Skeletal muscle tissue (tissue), 4 donors: ENCODE measurements around the gene CDKAL1. TPM values are rescaled to one million over a fixed set of nuclear protein-coding genes. Genes with fewer than 3 reads are reported as not detected.
"Not testable (repeated sequence)": the region's sequence is repeated elsewhere in the genome, so short reads cannot be mapped to it uniquely, and the experiment has no call there.

Experiments used
- H3K27ac ChIP-seq: one replicate; pipeline ENCODE4 v1.7.0; 2013; ENCODE audit warnings: mild to moderate bottlenecking, low read depth, low read length, inconsistent platforms
- H3K27me3 ChIP-seq, 3 donors: one replicate each; pipeline ENCODE4 v1.7.0; 2013; ENCODE audit warnings: low read length in 3 of 3; ENCODE audit not compliant: control insufficient read depth in 3 of 3, insufficient read depth in 3 of 3
- H3K36me3 ChIP-seq, 3 donors: one replicate each; pipeline ENCODE4 v1.7.0; 2013; ENCODE audit warnings: low read length in 3 of 3; ENCODE audit not compliant: control insufficient read depth in 3 of 3, insufficient read depth in 3 of 3
- H3K4me1 ChIP-seq, 3 donors: one replicate each; pipeline ENCODE4 v1.7.0; 2013; ENCODE audit warnings: low read length in 3 of 3, mild to moderate bottlenecking in 3 of 3; ENCODE audit not compliant: control insufficient read depth in 3 of 3, insufficient read depth in 3 of 3
- H3K4me3 ChIP-seq, 3 donors: one replicate each; pipeline ENCODE4 v1.7.0; 2013; ENCODE audit warnings: low read length in 3 of 3
- H3K9ac ChIP-seq, 3 donors: one replicate each; pipeline ENCODE4 v1.7.0; 2013; ENCODE audit warnings: low read length in 3 of 3, mild to moderate bottlenecking in 3 of 3, moderate library complexity in 2 of 3, low read depth in 1 of 3
- H3K9me3 ChIP-seq, 3 donors: one replicate each; pipeline ENCODE4 v1.7.0; 2013; ENCODE audit warnings: low read length in 3 of 3; ENCODE audit not compliant: control insufficient read depth in 3 of 3
- total RNA-seq: library from RNA; depleted of rRNA; stranded (reverse); fragments of >200 nt; gene quantifications from one replicate; pipeline ENCODE4 v1.2.3, GENCODE V29; 2014
- donor health status: Osteomylitis.

CDKAL1 gene
- total RNA-seq, 1 donor from 2014 or later = 42.8 TPM

- Histone ChIP-seq H3K9me3 (no peaks in the 10 kb centered on the region), H3K9ac (no peak overlapping the region), H3K36me3 (no peaks in the 10 kb centered on the region), H3K27me3 (no peaks in the 10 kb centered on the region), H3K27ac (no peak overlapping the region), H3K4me3 (no peak overlapping the region), H3K4me1 (no peaks in the 10 kb centered on the region)
These were observed 384.6 kb downstream of the CDKAL1 start for GRCh38 chr6:20918868-20919267.

DNA sequence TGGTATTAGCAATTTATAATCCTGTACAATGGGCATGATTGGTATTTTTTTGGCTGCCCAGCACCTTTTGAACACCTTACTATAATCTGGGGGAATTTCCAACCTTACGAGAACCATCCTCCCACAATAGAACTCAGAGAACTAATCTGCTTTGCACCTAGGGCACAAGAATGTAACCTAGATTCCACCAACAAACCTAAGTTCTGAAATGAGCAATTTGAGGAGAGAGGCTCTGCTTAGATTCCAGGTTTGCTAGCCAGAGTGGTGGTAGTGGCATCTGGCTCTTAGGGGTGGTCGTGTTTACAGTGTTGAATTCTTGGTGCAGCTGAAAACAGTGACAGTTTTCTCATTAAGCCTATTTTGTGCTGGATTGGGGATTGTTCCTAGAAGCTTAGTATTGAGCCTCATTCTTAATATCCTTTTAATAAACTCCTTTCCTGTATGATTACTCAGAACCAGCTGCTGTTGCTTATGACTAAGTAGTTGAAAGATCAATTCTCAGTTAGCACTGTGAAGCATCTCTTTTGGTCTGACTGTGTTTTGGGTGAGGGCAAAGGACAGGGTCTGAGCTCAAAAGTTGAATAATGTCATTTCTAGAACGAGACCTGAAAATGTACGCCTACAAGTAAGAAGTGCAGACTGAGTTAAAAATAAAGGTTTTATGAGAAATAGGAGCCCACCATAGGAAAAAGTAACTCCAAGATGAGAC is 385.6 kb downstream of the CDKAL1 start:
- no peak overlapping the region for H3K27ac ChIP-seq
- H3K27me3 ChIP-seq = no peaks in the 10 kb centered on the region
- no peaks in the 10 kb centered on the region for H3K9me3 ChIP-seq
- H3K4me1 ChIP-seq = no peaks in the 10 kb centered on the region
- no peaks in the 10 kb centered on the region for H3K36me3 ChIP-seq
- no peak overlapping the region for H3K4me3 ChIP-seq
- no peak overlapping the region for H3K9ac ChIP-seq

GRCh38 chr6:20921578-20921977 is 387.3 kb downstream of the CDKAL1 start:
- Histone ChIP-seq H3K27ac (no peak overlapping the region), H3K27me3 (no peaks in the 10 kb centered on the region), H3K4me1 (no peaks in the 10 kb centered on the region), H3K9ac (no peak overlapping the region), H3K9me3 (no peaks in the 10 kb centered on the region), H3K4me3 (no peak overlapping the region), H3K36me3 (no peaks in the 10 kb centered on the region)

GRCh38 chr6:20922743-20923142 is 388.5 kb downstream of the CDKAL1 start:
- no peaks in the 10 kb centered on the region for H3K27me3 ChIP-seq
- no peak overlapping the region for H3K27ac ChIP-seq

GRCh38 chr6:20924094-20924493 is 389.8 kb downstream of the CDKAL1 start:
- H3K4me3 ChIP-seq, H3K9ac ChIP-seq, H3K9me3 ChIP-seq, H3K27ac ChIP-seq, H3K27me3 ChIP-seq, H3K4me1 ChIP-seq, H3K36me3 ChIP-seq: not testable (repeated sequence)

More at GRCh38 chr6:20922743-20923142, 388.5 kb downstream of the CDKAL1 start:
- Histone ChIP-seq H3K9ac (no peak overlapping the region), H3K4me1 (no peaks in the 10 kb centered on the region), H3K9me3 (no peaks in the 10 kb centered on the region), H3K36me3 (no peaks in the 10 kb centered on the region), H3K4me3 (no peak overlapping the region)

DNA sequence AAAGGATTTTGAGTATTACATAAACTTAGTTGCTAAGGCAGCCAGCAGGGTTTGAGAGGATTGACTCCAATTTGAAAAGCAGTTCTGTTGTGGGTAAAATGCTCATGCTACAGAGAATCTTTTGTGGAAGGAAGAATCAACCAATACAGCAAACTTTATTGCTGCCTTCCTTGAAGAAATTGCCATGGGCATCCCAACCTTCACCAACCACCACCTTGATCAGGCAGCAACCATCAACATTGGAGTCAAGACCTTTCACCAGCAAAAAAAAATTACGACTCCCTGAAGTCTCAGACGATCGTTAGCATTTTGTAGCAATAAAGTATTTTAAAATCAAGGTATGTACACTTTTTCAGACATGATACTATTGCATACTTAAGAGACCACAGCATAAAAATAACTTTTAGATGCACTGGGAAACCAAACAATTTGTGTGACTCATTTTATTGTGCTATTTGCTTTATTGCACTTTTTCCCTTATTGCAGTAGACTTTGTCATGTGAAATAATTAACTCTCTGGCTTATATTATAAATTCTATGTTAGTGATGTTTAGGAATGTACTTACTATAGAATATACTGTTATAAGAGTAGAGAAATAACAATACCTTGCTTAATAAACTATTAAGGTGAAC is 390.8 kb downstream of the CDKAL1 start:
- H3K4me3 ChIP-seq = no peak overlapping the region
- H3K27me3 ChIP-seq = no peaks in the 10 kb centered on the region

DNA sequence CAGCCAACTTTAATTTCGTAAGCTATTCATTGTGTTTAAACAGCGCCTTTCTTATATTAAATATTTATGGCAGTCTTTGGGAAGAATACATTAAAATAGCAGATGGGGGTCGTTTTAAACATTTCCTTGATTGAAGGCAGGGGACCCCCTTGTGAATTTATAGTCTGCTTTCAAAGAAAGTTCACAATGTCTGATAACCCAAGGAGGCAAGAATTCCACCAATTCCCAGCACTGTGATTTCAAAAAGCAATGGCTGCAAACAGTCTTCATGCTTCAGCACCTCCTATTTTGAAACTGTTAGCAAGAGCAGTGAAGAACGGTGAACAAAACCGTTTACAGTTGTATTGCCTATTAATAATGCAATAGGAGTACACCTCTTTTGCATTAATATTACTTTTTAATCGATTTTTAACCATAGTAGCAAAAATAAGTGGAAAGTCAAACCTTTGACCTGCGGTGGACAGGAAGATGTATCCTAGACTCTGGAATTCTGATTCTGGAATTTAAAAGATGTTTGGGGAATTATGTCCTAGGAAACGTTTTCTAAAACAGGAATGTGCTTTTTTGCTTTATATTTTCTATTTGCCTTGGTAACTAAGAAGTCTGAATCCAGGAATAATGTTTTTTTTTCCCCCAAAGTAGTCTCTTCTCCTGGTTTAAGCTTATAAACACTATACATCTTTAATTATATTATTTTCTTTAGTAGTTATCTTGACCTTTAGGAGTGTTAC is 393.0 kb downstream of the CDKAL1 start:
- Histone ChIP-seq H3K9ac (no peak overlapping the region), H3K27me3 (no peaks in the 10 kb centered on the region), H3K4me3 (no peak overlapping the region), H3K36me3 (no peaks in the 10 kb centered on the region), H3K9me3 (no peaks in the 10 kb centered on the region), H3K4me1 (no peaks in the 10 kb centered on the region), H3K27ac (no peak overlapping the region)

More for the DNA sequence above, 390.8 kb downstream of the CDKAL1 start:
- H3K27ac ChIP-seq = no peak overlapping the region
- H3K9ac ChIP-seq = no peak overlapping the region
- H3K9me3 ChIP-seq = no peaks in the 10 kb centered on the region
- H3K4me1 ChIP-seq = no peaks in the 10 kb centered on the region
- no peaks in the 10 kb centered on the region for H3K36me3 ChIP-seq

DNA sequence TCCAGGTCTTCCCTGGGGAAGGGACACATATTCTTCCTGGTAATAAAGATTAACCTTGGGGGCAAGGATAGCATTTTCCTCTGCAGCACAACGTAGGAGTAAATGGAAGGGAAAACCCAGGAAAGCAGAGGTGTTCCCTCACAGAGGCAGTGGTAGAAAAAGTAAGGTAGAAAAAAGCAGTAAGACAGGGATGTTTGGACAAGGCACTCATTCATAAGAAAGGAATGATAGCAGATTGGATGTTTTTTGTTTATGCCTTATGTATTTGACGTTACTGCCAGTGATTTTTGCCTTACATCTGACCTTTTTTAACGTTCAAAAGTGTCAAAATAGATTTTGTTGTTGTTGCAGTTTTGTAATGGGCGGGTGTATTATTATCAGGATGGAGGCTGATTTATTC is 395.0 kb downstream of the CDKAL1 start:
- Histone ChIP-seq H3K27ac (no peak overlapping the region), H3K9me3 (no peaks in the 10 kb centered on the region), H3K36me3 (no peaks in the 10 kb centered on the region), H3K4me1 (no peaks in the 10 kb centered on the region), H3K27me3 (no peaks in the 10 kb centered on the region), H3K4me3 (no peak overlapping the region), H3K9ac (no peak overlapping the region)

- Histone ChIP-seq H3K27me3 (no peaks in the 10 kb centered on the region), H3K27ac (no peak overlapping the region), H3K4me1 (no peaks in the 10 kb centered on the region)
These were observed 396.8 kb downstream of the CDKAL1 start for GRCh38 chr6:20931093-20931492.

DNA sequence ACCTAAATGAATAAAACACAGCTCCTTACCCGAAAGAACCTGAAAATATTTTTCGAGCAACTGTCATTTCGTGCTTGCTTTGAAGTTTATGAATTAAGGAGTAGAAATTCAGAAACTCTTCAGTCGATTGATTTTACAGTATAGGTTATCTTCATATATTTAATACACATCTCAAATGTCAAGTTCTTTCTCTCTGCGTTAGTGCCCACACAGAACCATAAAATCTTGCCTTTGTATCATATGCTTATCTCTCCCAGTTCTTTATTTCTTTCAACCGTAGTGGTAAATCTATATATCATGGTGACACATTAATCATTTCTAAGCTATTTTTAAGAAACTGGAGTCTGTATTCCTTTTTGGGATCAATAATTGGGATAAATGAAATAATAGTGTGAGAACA is 397.5 kb downstream of the CDKAL1 start:
- no peak overlapping the region for H3K4me3 ChIP-seq
- no peak overlapping the region for H3K27ac ChIP-seq
- no peaks in the 10 kb centered on the region for H3K27me3 ChIP-seq
- H3K36me3 ChIP-seq = no peaks in the 10 kb centered on the region
- no peaks in the 10 kb centered on the region for H3K9me3 ChIP-seq
- H3K9ac ChIP-seq = no peak overlapping the region
- H3K4me1 ChIP-seq = no peaks in the 10 kb centered on the region

More at GRCh38 chr6:20931093-20931492, 396.8 kb downstream of the CDKAL1 start:
- Histone ChIP-seq H3K9me3 (no peaks in the 10 kb centered on the region), H3K36me3 (no peaks in the 10 kb centered on the region), H3K9ac (no peak overlapping the region), H3K4me3 (no peak overlapping the region)
